Panc1 (cell line): ENCODE data around the gene ATXN7L1.

Source experiments
- CTCF ChIP-seq: fragments of 450-650 bp; IDR thresholded peaks from 2 replicates; pipeline ENCODE4 v1.5.1; 2017; ENCODE audit warnings: mild to moderate bottlenecking
- POLR2AphosphoS5 ChIP-seq: IDR thresholded peaks from 2 replicates; pipeline ENCODE4 v1.6.1; 2012; ENCODE audit warnings: mild to moderate bottlenecking, low read depth, low read length, moderate library complexity
- REST ChIP-seq, 2 experiments: IDR thresholded peaks; 2 replicates each; pipeline ENCODE4 v1.6.1; 2011 to 2012; ENCODE audit warnings: low read depth in 2 of 2, control low read depth in 1 of 2, low read length in 1 of 2, mild to moderate bottlenecking in 1 of 2, moderate library complexity in 1 of 2; ENCODE audit not compliant: insufficient read depth in 1 of 2
- SIN3A ChIP-seq: IDR thresholded peaks from 2 replicates; pipeline ENCODE4 v1.6.1; 2012; ENCODE audit warnings: low read depth, mild to moderate bottlenecking, low read length, moderate library complexity, borderline replicate concordance; ENCODE audit not compliant: insufficient read depth
- TCF7L2 ChIP-seq: IDR thresholded peaks from 2 replicates; pipeline ENCODE4 v1.6.1; 2011; ENCODE audit warnings: mild to moderate bottlenecking, low read depth, low read length, inconsistent platforms

GRCh38 chr7:105625986-105626385 is 250.4 kb downstream of the ATXN7L1 start:
- TF ChIP-seq CTCF (no peak), POLR2AphosphoS5 (no peak), SIN3A (no peak), REST (IDR thresholded peaks at IDR 0.05; ENCODE audit: insufficient read depth in 1 of 2, low read depth in 2 of 2, low read length in 1 of 2) (no peak), TCF7L2 (no peak)
